HG03064 (cell line): ENCODE data around the gene ATP4A.

Source experiments
- ATAC-seq: cut with Tn5 transposase; IDR thresholded peaks from one replicate; pipeline ENCODE4 v1.9.1; 2021; ENCODE audit warnings: low read depth; ENCODE audit not compliant: unreplicated experiment

ATP4A gene

GRCh38 chr19:35508129-35508528, 55.3 kb downstream of the ATP4A start:
- ATAC-seq, result no peak

- no peak for ATAC-seq
Measured at GRCh38 chr19:35507561-35507960, 55.9 kb downstream of the ATP4A start.

DNA sequence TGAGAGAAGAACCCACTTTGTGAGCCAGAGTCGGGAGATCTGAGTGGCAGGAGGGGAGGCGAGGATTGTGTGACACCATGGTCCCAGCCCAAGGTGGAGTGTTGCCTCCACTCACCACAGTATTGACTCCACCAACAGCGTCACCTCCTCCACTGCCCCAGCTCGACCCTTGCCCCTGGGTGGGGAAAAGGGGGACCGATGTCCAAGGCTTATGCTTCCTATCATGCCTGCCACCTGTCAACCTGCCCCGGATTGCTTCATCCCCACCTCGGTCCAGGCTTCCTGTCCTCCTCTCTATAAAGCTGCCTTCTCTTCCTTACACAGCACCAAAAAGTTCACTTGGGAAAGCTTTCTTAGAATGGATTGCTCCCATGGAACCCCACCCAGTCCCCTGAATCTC, 57.4 kb downstream of the ATP4A start:
- no peak for ATAC-seq

GRCh38 chr19:35502751-35503150, 60.7 kb downstream of the ATP4A start:
- ATAC-seq, result no peak

DNA sequence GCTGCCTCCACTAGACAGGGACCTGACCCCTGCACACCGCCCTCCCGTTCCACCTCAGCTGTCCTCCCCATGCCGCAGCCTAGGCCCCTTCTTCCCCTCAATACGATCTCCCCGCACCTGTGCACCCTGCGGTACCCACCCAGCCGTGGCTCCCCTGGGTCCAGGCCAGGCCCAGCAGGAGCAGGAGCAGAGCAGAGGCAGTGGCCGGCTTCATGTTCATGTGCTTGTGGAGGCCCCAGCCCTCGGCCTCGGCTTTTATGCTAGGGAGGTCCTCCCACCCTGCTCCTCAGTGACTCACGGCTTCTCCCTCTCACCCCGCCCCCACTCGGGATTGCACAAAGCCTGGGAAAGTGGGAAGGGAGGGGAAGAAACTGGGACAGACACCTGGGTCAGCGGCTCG, 61.8 kb downstream of the ATP4A start:
- ATAC-seq, result no peak

- no peak for ATAC-seq
Measured at GRCh38 chr19:35500611-35501010, 62.8 kb downstream of the ATP4A start.
